A549 (cell line): ENCODE measurements around the gene RTBDN.

Experiments
- CEBPB ChIP-seq, 2 experiments: fragments of >200 bp in 1 of 2; sonication (Bioruptor Twin) in 1 of 2; formaldehyde crosslinking in 1 of 2; IDR thresholded peaks; 2 replicates each; pipeline ENCODE4 v1.6.1; 2012 to 2016
- CHD2 ChIP-seq: fragments of 150-350 bp; IDR thresholded peaks from 2 replicates; pipeline ENCODE4 v1.6.1; 2014; ENCODE audit warnings: low read length; ENCODE audit not compliant: partially characterized antibody
- EP300 ChIP-seq, 2 experiments: fragments of >200 bp; sonication (Bioruptor Twin); formaldehyde crosslinking; IDR thresholded peaks; 2 replicates in 1 of 2; 3 replicates in 1 of 2; pipeline ENCODE4 v1.6.1; 2016 to 2017
- ESRRA ChIP-seq: fragments of 150-350 bp; IDR thresholded peaks from 2 replicates; pipeline ENCODE4 v1.6.1; 2014; ENCODE audit warnings: mild to moderate bottlenecking, low read length, borderline replicate concordance
- MAZ ChIP-seq: fragments of 150-350 bp; IDR thresholded peaks from 2 replicates; pipeline ENCODE4 v1.6.1; 2014; ENCODE audit warnings: antibody characterized with exemption, low read depth, low read length, borderline replicate concordance
- NFE2L2 ChIP-seq: fragments of 150-350 bp; conservative IDR thresholded peaks from 2 replicates; pipeline ENCODE4 v1.6.1; 2014; ENCODE audit warnings: low read length
- POLR2A ChIP-seq: IDR thresholded peaks from 2 replicates; pipeline ENCODE4 v1.6.1; 2012; ENCODE audit warnings: mild to moderate bottlenecking, low read length
- POLR2AphosphoS2 ChIP-seq: conservative IDR thresholded peaks from 2 replicates; pipeline ENCODE4 v1.6.1; 2012; ENCODE audit warnings: low read length, improper control_type of control experiment, inconsistent platforms
- RAD21 ChIP-seq, 2 experiments: fragments of >200 bp in 1 of 2; sonication (Bioruptor Twin) in 1 of 2; formaldehyde crosslinking in 1 of 2; IDR thresholded peaks in 1 of 2; conservative IDR thresholded peaks in 1 of 2; 2 replicates in 1 of 2; 3 replicates in 1 of 2; pipeline ENCODE4 v1.6.1; 2012 to 2018; ENCODE audit warnings: inconsistent platforms in 1 of 2
- TF ChIP-seq, protein P1 (sequence below): fragments of >200 bp; sonication (Bioruptor Twin); formaldehyde crosslinking; IDR thresholded peaks from 3 replicates; pipeline ENCODE4 v1.5.1; 2016

DNA sequence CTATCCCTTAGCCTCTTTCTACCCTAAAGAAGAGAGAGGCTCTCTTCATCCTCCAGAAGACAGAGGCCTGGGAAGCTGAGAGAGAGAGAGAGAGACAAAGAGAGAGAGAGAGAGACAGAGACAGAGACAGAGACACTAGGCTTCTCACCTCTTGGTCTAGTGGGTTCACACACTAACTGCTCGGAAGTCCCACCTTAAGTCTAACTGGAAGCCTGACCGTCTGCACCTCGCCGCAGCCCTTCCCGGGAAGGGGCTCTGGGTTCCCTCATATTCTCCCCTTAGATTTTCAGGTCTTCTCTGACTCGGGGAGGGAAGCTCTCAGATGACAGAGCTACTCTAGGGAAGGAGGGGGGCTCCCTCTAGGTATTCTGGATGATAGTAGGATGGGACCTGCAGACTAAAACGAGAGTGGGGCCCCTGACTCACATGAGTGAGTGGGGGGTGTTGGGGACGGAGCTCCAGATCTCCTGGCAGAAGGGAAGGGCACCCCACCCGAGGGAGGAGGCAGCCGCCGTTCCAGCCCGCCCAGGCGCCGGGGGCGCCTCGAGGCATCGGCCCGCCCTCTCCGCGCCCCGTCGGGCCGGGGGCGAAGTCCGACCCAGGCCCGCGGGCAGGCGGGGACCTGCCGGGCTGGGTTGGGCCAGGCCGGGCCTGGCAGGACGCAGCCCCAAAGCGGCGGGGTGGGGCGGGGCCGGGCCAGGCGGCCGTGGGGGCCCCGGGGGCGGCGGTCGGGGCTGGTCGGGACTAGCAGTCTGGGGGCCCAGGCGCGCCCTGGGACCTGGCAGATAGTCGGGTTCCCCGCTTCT lies 45.1 kb downstream of the RTBDN start:
- no peak for TF ChIP-seq NFE2L2
- TF ChIP-seq CHD2: no peak
- TF ChIP-seq EP300 (IDR thresholded peaks at IDR 0.05): no peak
- TF ChIP-seq, protein P1, sequence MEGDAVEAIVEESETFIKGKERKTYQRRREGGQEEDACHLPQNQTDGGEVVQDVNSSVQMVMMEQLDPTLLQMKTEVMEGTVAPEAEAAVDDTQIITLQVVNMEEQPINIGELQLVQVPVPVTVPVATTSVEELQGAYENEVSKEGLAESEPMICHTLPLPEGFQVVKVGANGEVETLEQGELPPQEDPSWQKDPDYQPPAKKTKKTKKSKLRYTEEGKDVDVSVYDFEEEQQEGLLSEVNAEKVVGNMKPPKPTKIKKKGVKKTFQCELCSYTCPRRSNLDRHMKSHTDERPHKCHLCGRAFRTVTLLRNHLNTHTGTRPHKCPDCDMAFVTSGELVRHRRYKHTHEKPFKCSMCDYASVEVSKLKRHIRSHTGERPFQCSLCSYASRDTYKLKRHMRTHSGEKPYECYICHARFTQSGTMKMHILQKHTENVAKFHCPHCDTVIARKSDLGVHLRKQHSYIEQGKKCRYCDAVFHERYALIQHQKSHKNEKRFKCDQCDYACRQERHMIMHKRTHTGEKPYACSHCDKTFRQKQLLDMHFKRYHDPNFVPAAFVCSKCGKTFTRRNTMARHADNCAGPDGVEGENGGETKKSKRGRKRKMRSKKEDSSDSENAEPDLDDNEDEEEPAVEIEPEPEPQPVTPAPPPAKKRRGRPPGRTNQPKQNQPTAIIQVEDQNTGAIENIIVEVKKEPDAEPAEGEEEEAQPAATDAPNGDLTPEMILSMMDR: no peak
- TF ChIP-seq RAD21 (conservative IDR thresholded peaks at IDR 0.05 in 1 of 2, IDR thresholded peaks at IDR 0.05 in 1 of 2): no peak
- no peak for TF ChIP-seq ESRRA
- no peak for TF ChIP-seq MAZ
- no peak for TF ChIP-seq POLR2AphosphoS2
- TF ChIP-seq POLR2A: 0 out of 2 replicates have a peak, but pooled peaks have one; percentile 1
- TF ChIP-seq CEBPB (IDR thresholded peaks at IDR 0.05): no peak
